Measurements from ENCODE around the gene NT5DC4. TPM values are rescaled to one million over a fixed set of nuclear protein-coding genes. Genes with fewer than 3 reads are reported as not detected.

Gene NT5DC4
- total and polyA plus RNA-seq, 2 experiments from 2014 or later, result 0.79 to 2.7 TPM

DNA sequence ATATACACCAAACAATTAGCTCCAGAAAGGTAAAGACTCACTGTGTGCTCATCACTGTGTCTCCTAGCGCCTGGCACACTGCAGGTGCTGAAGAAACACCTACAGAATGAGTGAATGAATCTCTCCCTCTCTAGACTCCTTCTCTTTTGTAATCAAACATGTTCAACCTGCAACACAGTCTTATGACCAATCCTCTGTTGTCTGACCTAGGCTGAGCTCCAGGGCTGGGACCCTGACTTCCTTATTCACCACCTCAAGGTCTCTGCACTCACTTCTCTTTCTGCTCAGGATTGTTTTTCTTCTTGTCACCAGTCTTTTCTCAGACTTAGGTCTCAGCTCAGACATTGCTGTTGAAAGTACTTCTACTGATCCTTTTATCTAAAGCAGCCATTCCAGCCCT, 33.7 kb downstream of the NT5DC4 start:
- Histone ChIP-seq H4K20me1 (ENCODE audit: insufficient read depth, poor library complexity, severe bottlenecking) (no peaks in the 10 kb centered on the region), H3K36me3 (replicated peaks; ENCODE audit: insufficient read depth, low read depth) (no peaks in the 10 kb centered on the region), H3K4me3 (no peak overlapping the region), H2AFZ (peak overlapping the region; percentile 15), H3K4me2 (no peak overlapping the region), H3K9me3 (ENCODE audit: low read depth) (no peaks in the 10 kb centered on the region), H3K79me2 (no peaks in the 10 kb centered on the region), H3K4me1 (ENCODE audit: insufficient read depth) (peaks cover 46% of the 10 kb centered on the region), H3K9me2 (replicated peaks; ENCODE audit: insufficient read depth) (no peaks in the 10 kb centered on the region), H3K27me3 (no peaks in the 10 kb centered on the region), H3K27ac (peak overlapping the region; percentile 57)
- TF ChIP-seq CTCF (IDR thresholded peaks at IDR 0.05; ENCODE audit: poor library complexity) (no peak), EZH2phosphoT487 (IDR thresholded peaks at IDR 0.05; ENCODE audit: low read depth, severe bottlenecking, unreplicated experiment) (no peak), EZH2 (IDR thresholded peaks at IDR 0.05; ENCODE audit: borderline replicate concordance) (no peak)
- DNase-seq (ENCODE audit: low spot score), result no peak
- 97% methylated on average over 1 of the region's 1 CpG for WGBS (ENCODE audit: low lambda C conversion rate, missing lambda C conversion rate)

DNA sequence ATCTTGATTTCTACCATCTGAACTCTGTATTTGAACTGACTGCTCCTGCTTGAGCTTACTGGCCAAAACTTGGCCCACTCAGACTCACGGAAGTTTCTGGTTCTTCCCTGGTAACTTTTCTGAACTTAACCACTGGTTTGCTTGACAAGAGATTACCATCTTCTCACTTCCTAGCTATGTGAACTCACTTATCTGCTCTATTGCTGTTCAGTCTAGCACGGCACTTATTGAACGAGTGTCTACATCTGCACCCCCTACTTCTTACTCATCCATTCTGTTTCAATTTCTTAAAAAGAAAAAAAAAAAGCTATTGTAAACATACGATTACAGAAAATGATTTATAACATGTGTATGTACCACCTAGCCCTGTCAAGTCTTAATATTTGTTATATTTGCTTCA, 34.6 kb downstream of the NT5DC4 start:
- no peaks in the 10 kb centered on the region for H3K9me3 ChIP-seq (ENCODE audit: low read depth)
- H3K79me2 ChIP-seq, result peaks cover 4% of the 10 kb centered on the region
- no peaks in the 10 kb centered on the region for H3K9me2 ChIP-seq (replicated peaks; ENCODE audit: insufficient read depth)
- H3K27ac ChIP-seq, result peak overlapping the region; percentile 57
- no peaks in the 10 kb centered on the region for H3K27me3 ChIP-seq
- no peak overlapping the region for H2AFZ ChIP-seq
- no peak overlapping the region for H3K4me3 ChIP-seq
- H3K36me3 ChIP-seq (replicated peaks; ENCODE audit: insufficient read depth, low read depth), result no peaks in the 10 kb centered on the region
- H4K20me1 ChIP-seq (ENCODE audit: insufficient read depth, poor library complexity, severe bottlenecking), result no peaks in the 10 kb centered on the region
- no peak for DNase-seq (ENCODE audit: low spot score)
- 86% methylated on average over 4 of the region's 4 CpGs for whole genome bisulfite sequencing (ENCODE audit: low lambda C conversion rate, missing lambda C conversion rate)
- no peak overlapping the region for H3K4me2 ChIP-seq
- TF ChIP-seq EZH2phosphoT487 (IDR thresholded peaks at IDR 0.05; ENCODE audit: low read depth, severe bottlenecking, unreplicated experiment), result no peak
- TF ChIP-seq CTCF (IDR thresholded peaks at IDR 0.05; ENCODE audit: poor library complexity), result no peak
- TF ChIP-seq EZH2 (IDR thresholded peaks at IDR 0.05; ENCODE audit: borderline replicate concordance), result no peak
- H3K4me1 ChIP-seq (ENCODE audit: insufficient read depth), result peaks cover 39% of the 10 kb centered on the region

DNA sequence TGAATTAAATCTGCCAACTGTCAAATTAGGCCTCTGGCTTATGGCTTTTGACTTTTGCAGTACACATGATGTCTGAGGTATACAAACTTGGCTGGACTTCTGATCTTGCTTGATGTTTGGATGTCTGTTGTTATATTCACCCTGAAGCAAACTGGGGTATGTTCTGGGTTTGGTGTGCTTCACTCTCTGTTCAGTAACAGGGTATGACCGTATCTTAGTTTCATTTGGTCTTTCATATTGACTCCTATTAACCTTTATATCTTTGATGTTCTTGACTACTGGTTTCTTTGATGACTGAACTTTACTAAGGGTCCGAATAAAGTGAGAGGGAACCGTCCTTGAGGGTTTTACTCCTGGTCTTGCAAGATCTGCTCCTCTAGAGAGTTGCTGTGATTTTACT, 35.4 kb downstream of the NT5DC4 start:
- TF ChIP-seq EZH2 (IDR thresholded peaks at IDR 0.05; ENCODE audit: borderline replicate concordance) (no peak), CTCF (IDR thresholded peaks at IDR 0.05; ENCODE audit: poor library complexity) (no peak), EZH2phosphoT487 (IDR thresholded peaks at IDR 0.05; ENCODE audit: low read depth, severe bottlenecking, unreplicated experiment) (no peak)
- 90% methylated on average over 3 of the region's 3 CpGs for WGBS (ENCODE audit: low lambda C conversion rate, missing lambda C conversion rate)
- Histone ChIP-seq H4K20me1 (ENCODE audit: insufficient read depth, poor library complexity, severe bottlenecking) (no peaks in the 10 kb centered on the region), H3K9me3 (ENCODE audit: low read depth) (no peaks in the 10 kb centered on the region), H3K9me2 (replicated peaks; ENCODE audit: insufficient read depth) (no peaks in the 10 kb centered on the region), H3K4me2 (no peak overlapping the region), H3K27ac (peak overlapping the region; percentile 57), H2AFZ (no peak overlapping the region), H3K4me3 (no peak overlapping the region), H3K79me2 (peaks cover 4% of the 10 kb centered on the region), H3K36me3 (replicated peaks; ENCODE audit: insufficient read depth, low read depth) (no peaks in the 10 kb centered on the region), H3K4me1 (ENCODE audit: insufficient read depth) (peaks cover 32% of the 10 kb centered on the region), H3K27me3 (no peaks in the 10 kb centered on the region)
- no peak for DNase-seq (ENCODE audit: low spot score)

GRCh38 chr2:112757265-112757664, 36.4 kb downstream of the NT5DC4 start:
- H3K4me2 ChIP-seq, result no peak overlapping the region
- H3K9me2 ChIP-seq (replicated peaks; ENCODE audit: insufficient read depth), result no peaks in the 10 kb centered on the region
- peaks cover 24% of the 10 kb centered on the region for H3K4me1 ChIP-seq (ENCODE audit: insufficient read depth)
- H3K9me3 ChIP-seq (ENCODE audit: low read depth), result no peaks in the 10 kb centered on the region
- H3K4me3 ChIP-seq, result no peak overlapping the region
- H3K79me2 ChIP-seq, result peaks cover 4% of the 10 kb centered on the region
- no peaks in the 10 kb centered on the region for H4K20me1 ChIP-seq (ENCODE audit: insufficient read depth, poor library complexity, severe bottlenecking)
- TF ChIP-seq CTCF (IDR thresholded peaks at IDR 0.05; ENCODE audit: poor library complexity) (no peak), EZH2 (IDR thresholded peaks at IDR 0.05; ENCODE audit: borderline replicate concordance) (no peak), EZH2phosphoT487 (IDR thresholded peaks at IDR 0.05; ENCODE audit: low read depth, severe bottlenecking, unreplicated experiment) (no peak)
- no peak overlapping the region for H2AFZ ChIP-seq
- WGBS (ENCODE audit: low lambda C conversion rate, missing lambda C conversion rate), result 91% methylated on average over 3 of the region's 3 CpGs
- H3K27ac ChIP-seq, result peak overlapping the region; percentile 4
- DNase-seq (ENCODE audit: low spot score), result no peak
- H3K36me3 ChIP-seq (replicated peaks; ENCODE audit: insufficient read depth, low read depth), result no peaks in the 10 kb centered on the region
- no peaks in the 10 kb centered on the region for H3K27me3 ChIP-seq
